H9 (cell line): ENCODE measurements around the gene KRTAP5-6. TPM values are rescaled to one million over a fixed set of nuclear protein-coding genes. Genes with fewer than 3 reads are reported as not detected.

Source experiments
- DNase-seq: peaks from one replicate; pipeline ENCODE4 v3.0.0-alpha.2; 2017
- H2AFZ ChIP-seq: one replicate; pipeline ENCODE4 v1.6.1; 2013; ENCODE audit warnings: mild to moderate bottlenecking, low read length, control low read depth, moderate library complexity
- H2AK5ac ChIP-seq: 2 replicates; pipeline ENCODE4 v1.6.1; 2013; ENCODE audit warnings: low read length, control low read depth, mixed read lengths; ENCODE audit not compliant: insufficient read length
- H2BK120ac ChIP-seq: one replicate; pipeline ENCODE4 v1.6.1; 2013; ENCODE audit warnings: low read depth, mild to moderate bottlenecking, low read length, control low read depth, inconsistent platforms; ENCODE audit not compliant: poor library complexity, severe bottlenecking
- H2BK12ac ChIP-seq: 2 replicates; pipeline ENCODE4 v1.6.1; 2013; ENCODE audit warnings: low read length, control low read depth, mixed read lengths, low read depth; ENCODE audit not compliant: insufficient read length
- H2BK15ac ChIP-seq: 2 replicates; pipeline ENCODE4 v1.6.1; 2013; ENCODE audit warnings: low read depth, low read length, control low read depth
- H2BK20ac ChIP-seq: one replicate; pipeline ENCODE4 v1.6.1; 2013; ENCODE audit warnings: low read depth, mild to moderate bottlenecking, low read length, control low read depth, inconsistent platforms; ENCODE audit not compliant: poor library complexity, severe bottlenecking
- H2BK5ac ChIP-seq: 2 replicates; pipeline ENCODE4 v1.6.1; 2013; ENCODE audit warnings: low read length, control low read depth, mixed read lengths; ENCODE audit not compliant: insufficient read length
- H3K14ac ChIP-seq: 2 replicates; pipeline ENCODE4 v1.6.1; 2013; ENCODE audit warnings: low read length, control low read depth; ENCODE audit not compliant: insufficient read depth
- H3K18ac ChIP-seq: 2 replicates; pipeline ENCODE4 v1.6.1; 2013; ENCODE audit warnings: low read depth, mild to moderate bottlenecking, mixed read lengths, low read length, control low read depth; ENCODE audit not compliant: insufficient read length
- H3K23ac ChIP-seq: 2 replicates; pipeline ENCODE4 v1.6.1; 2013; ENCODE audit warnings: low read length, control low read depth, mixed read lengths, low read depth; ENCODE audit not compliant: insufficient read length
- H3K23me2 ChIP-seq: 2 replicates; pipeline ENCODE4 v1.6.1; 2013; ENCODE audit warnings: low read depth, mild to moderate bottlenecking, mixed read lengths, low read length, control low read depth; ENCODE audit not compliant: insufficient read length, poor library complexity, severe bottlenecking
- H3K27ac ChIP-seq: 2 replicates; pipeline ENCODE4 v1.5.1; 2013; ENCODE audit warnings: low read length, control low read depth, mixed read lengths, low read depth; ENCODE audit not compliant: insufficient read length
- H3K27me3 ChIP-seq: 2 replicates; pipeline ENCODE4 v1.6.1; 2013; ENCODE audit warnings: low read length, control low read depth, inconsistent platforms; ENCODE audit not compliant: insufficient read depth
- H3K4ac ChIP-seq: 2 replicates; pipeline ENCODE4 v1.6.1; 2013; ENCODE audit warnings: low read depth, mild to moderate bottlenecking, control low read depth, inconsistent platforms, low read length, moderate library complexity
- H3K4me1 ChIP-seq: 2 replicates; pipeline ENCODE4 v1.6.1; 2013; ENCODE audit warnings: low read length, control low read depth, inconsistent platforms; ENCODE audit not compliant: insufficient read depth
- H3K4me2 ChIP-seq: 2 replicates; pipeline ENCODE4 v1.6.1; 2013; ENCODE audit warnings: low read length, control low read depth, mixed read lengths; ENCODE audit not compliant: insufficient read length, insufficient read depth
- H3K56ac ChIP-seq: 2 replicates; pipeline ENCODE4 v1.6.1; 2013; ENCODE audit warnings: low read depth, mild to moderate bottlenecking, mixed read lengths, low read length, control low read depth; ENCODE audit not compliant: insufficient read length
- H3K79me1 ChIP-seq: 2 replicates; pipeline ENCODE4 v1.6.1; 2013; ENCODE audit warnings: low read depth, mild to moderate bottlenecking, moderate library complexity, low read length, control low read depth, inconsistent platforms; ENCODE audit not compliant: insufficient read depth, poor library complexity, severe bottlenecking
- H3K79me2 ChIP-seq: 2 replicates; pipeline ENCODE4 v1.6.1; 2013; ENCODE audit warnings: low read length, control low read depth, inconsistent platforms; ENCODE audit not compliant: insufficient read depth
- H3K9ac ChIP-seq: 2 replicates; pipeline ENCODE4 v1.6.1; 2013; ENCODE audit warnings: low read length, control low read depth, mixed read lengths; ENCODE audit not compliant: insufficient read length; ENCODE audit errors: extremely low read depth
- H3K9me3 ChIP-seq: one replicate; pipeline ENCODE4 v1.6.1; 2013; ENCODE audit warnings: low read depth, low read length, inconsistent platforms; ENCODE audit not compliant: control insufficient read depth
- H3T11ph ChIP-seq: one replicate; pipeline ENCODE4 v1.6.1; 2013; ENCODE audit warnings: mild to moderate bottlenecking, low read length, control low read depth, inconsistent platforms
- H4K20me1 ChIP-seq: one replicate; pipeline ENCODE4 v1.6.1; 2013; ENCODE audit not compliant: control insufficient read depth, insufficient read length, insufficient read depth
- H4K5ac ChIP-seq: 2 replicates; pipeline ENCODE4 v1.6.1; 2013; ENCODE audit warnings: low read depth, mild to moderate bottlenecking, mixed read lengths, low read length, control low read depth; ENCODE audit not compliant: insufficient read length
- H4K8ac ChIP-seq: replicated peaks from 2 replicates; pipeline ENCODE4 v1.6.1; 2013; ENCODE audit warnings: low read length, control low read depth, mixed read lengths, low read depth; ENCODE audit not compliant: insufficient read length
- H4K91ac ChIP-seq: 2 replicates; pipeline ENCODE4 v1.6.1; 2013; ENCODE audit warnings: low read depth, mild to moderate bottlenecking, moderate library complexity, mixed read lengths, low read length, control low read depth; ENCODE audit not compliant: insufficient read length
- H3K27ac Mint-ChIP-seq, 3 experiments: 2 replicates in 2 of 3; 3 replicates in 1 of 3; pipeline ENCODE4 v1.8.0; 2020 to 2021; ENCODE audit warnings: mixed read lengths in 3 of 3, mild to moderate bottlenecking in 1 of 3, moderate library complexity in 1 of 3
- H3K27me3 Mint-ChIP-seq: 2 replicates; pipeline ENCODE4 v1.8.0; 2021; ENCODE audit warnings: low read depth, mild to moderate bottlenecking, moderate library complexity, mixed read lengths
- H3K36me3 Mint-ChIP-seq, 3 experiments: 2 replicates in 2 of 3; 3 replicates in 1 of 3; pipeline ENCODE4 v1.8.0; 2020 to 2021; ENCODE audit warnings: low read depth in 3 of 3, mixed read lengths in 3 of 3; ENCODE audit not compliant: insufficient read depth in 1 of 3
- H3K4me1 Mint-ChIP-seq, 2 experiments: 2 replicates each; pipeline ENCODE4 v1.8.0; 2020; ENCODE audit warnings: mixed read lengths in 2 of 2
- H3K4me3 Mint-ChIP-seq, 2 experiments: 2 replicates in 1 of 2; 3 replicates in 1 of 2; pipeline ENCODE4 v1.8.0; 2020 to 2021; ENCODE audit warnings: mild to moderate bottlenecking in 2 of 2, mixed read lengths in 2 of 2, moderate library complexity in 1 of 2
- H3K9me3 Mint-ChIP-seq, 2 experiments: 2 replicates in 1 of 2; 3 replicates in 1 of 2; pipeline ENCODE4 v1.8.0; 2020; ENCODE audit warnings: mild to moderate bottlenecking in 2 of 2, mixed read lengths in 2 of 2, moderate library complexity in 1 of 2
- CTCF ChIP-seq: fragments of 200-600 bp; sonication (generic); conservative IDR thresholded peaks from 3 replicates; pipeline ENCODE4 v1.8.0; 2021; ENCODE audit warnings: antibody characterized with exemption, mild to moderate bottlenecking
- WGBS: extraction: QIAGEN DNeasy Blood & Tissue Kit; methylation state at CpG from one replicate; pipeline ENCODE4 v1.1.7; 2013; ENCODE audit warnings: missing lambda C conversion rate, low lambda C conversion rate, mixed read lengths; ENCODE audit not compliant: insufficient read length; ENCODE audit errors: extremely low coverage; 5-methylcytosine and 5-hydroxymethylcytosine counted together
- total RNA-seq: library from RNA; stranded (reverse); gene quantifications from 2 replicates; pipeline ENCODE4 v1.2.1, GENCODE V29; 2021

KRTAP5-6 gene
- total RNA-seq, 1 experiment from 2014 or later: not detected

DNA sequence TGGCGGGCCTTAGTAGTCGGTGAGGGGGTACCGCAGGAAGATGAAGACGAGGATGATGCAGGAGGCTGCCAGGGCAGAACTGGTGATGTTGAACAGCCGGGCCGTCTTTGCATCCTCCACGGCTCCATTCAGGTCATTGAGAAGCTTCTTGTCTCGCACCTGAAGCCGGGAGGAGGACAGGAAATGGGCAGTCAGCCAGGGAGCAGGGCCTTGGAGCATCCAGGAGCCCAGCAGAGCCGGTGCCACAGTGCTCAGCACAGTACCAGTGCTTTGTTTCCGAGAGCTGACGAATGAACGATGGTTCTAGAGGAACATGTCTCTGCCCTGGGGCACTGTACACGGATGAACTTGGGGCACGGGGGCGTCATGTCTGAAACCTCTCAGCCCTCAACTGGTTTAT lies 38.3 kb downstream of the KRTAP5-6 start:
- Histone ChIP-seq H2BK15ac (no peak overlapping the region), H3K27ac (no peak overlapping the region), H4K91ac (no peak overlapping the region), H3K14ac (no peak overlapping the region), H2BK120ac (no peak overlapping the region), H3K18ac (no peak overlapping the region), H3K4ac (no peak overlapping the region), H2BK5ac (no peak overlapping the region), H3K9me3 (no peaks in the 10 kb centered on the region), H4K20me1 (peaks cover 3% of the 10 kb centered on the region), H4K5ac (no peak overlapping the region), H3K23me2 (no peaks in the 10 kb centered on the region), H3K9ac (no peak overlapping the region), H3K79me1 (no peaks in the 10 kb centered on the region), H3K4me2 (no peak overlapping the region), H3T11ph (no peak overlapping the region), H3K23ac (no peak overlapping the region), H4K8ac (no peak overlapping the region), H3K56ac (no peak overlapping the region), H3K27me3 (no peaks in the 10 kb centered on the region; the same call in 1 of the 2 replicates), H2BK12ac (no peak overlapping the region), H2AK5ac (no peak overlapping the region), H2AFZ (no peak overlapping the region), H3K4me1 (no peaks in the 10 kb centered on the region), H3K79me2 (no peaks in the 10 kb centered on the region), H2BK20ac (no peak overlapping the region)
- H3K9me3 Mint-ChIP-seq: peaks cover 10 to 19% of the 10 kb centered on the region in 2 experiments
- DNase-seq: no peak
- peak overlapping the region in 1 of 3 experiments; percentile 13; a peak in 1 of 7 replicates for H3K27ac Mint-ChIP-seq
- peaks cover 2 to 3% of the 10 kb centered on the region in 2 experiments; a peak in 2 of 4 replicates for H3K4me1 Mint-ChIP-seq
- no peak for TF ChIP-seq CTCF
- H3K36me3 Mint-ChIP-seq: no peaks in the 10 kb centered on the region; a peak in 1 of 7 replicates
- peaks cover 81% of the 10 kb centered on the region for H3K27me3 Mint-ChIP-seq
- no CpG with 5 or more reads among the region's 16 CpGs for WGBS
- H3K4me3 Mint-ChIP-seq: no peak overlapping the region
